GM13976 (cell line): Measurements from ENCODE around the gene MAIP1.

Experiments used
- DNase-seq: peaks from one replicate; pipeline ENCODE4 v3.0.0; 2012; ENCODE audit warnings: low spot score
- in situ Hi-C: fragments of 300-500 bp; cut with MboI; formaldehyde crosslinking; loops from one replicate; pipeline ENCODE4 v1.12.0; 2022; ENCODE audit warnings: low sequenced_read_pairs, mixed read lengths, inconsistent platforms; ENCODE audit not compliant: unreplicated experiment
- TF ChIP-seq, protein P1 (sequence below): IDR thresholded peaks from 2 replicates; pipeline ENCODE4 v1.5.1; 2012; ENCODE audit warnings: borderline replicate concordance, mild to moderate bottlenecking; ENCODE audit not compliant: insufficient read depth; ENCODE audit errors: extremely low read depth, missing control alignments, control extremely low read depth

The MAIP1 gene

GRCh38 chr2:199975273-199975895, 20.0 kb downstream of the MAIP1 start:
- DNase-seq, result no peak
- in situ Hi-C loops, result no loop called here
- TF ChIP-seq, protein P1, sequence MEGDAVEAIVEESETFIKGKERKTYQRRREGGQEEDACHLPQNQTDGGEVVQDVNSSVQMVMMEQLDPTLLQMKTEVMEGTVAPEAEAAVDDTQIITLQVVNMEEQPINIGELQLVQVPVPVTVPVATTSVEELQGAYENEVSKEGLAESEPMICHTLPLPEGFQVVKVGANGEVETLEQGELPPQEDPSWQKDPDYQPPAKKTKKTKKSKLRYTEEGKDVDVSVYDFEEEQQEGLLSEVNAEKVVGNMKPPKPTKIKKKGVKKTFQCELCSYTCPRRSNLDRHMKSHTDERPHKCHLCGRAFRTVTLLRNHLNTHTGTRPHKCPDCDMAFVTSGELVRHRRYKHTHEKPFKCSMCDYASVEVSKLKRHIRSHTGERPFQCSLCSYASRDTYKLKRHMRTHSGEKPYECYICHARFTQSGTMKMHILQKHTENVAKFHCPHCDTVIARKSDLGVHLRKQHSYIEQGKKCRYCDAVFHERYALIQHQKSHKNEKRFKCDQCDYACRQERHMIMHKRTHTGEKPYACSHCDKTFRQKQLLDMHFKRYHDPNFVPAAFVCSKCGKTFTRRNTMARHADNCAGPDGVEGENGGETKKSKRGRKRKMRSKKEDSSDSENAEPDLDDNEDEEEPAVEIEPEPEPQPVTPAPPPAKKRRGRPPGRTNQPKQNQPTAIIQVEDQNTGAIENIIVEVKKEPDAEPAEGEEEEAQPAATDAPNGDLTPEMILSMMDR, result no peak

GRCh38 chr2:199977984-199978415, 22.6 kb downstream of the MAIP1 start:
- in situ Hi-C loops, result no loop called here
- no peak for DNase-seq
- TF ChIP-seq, protein P1, result no peak

DNA sequence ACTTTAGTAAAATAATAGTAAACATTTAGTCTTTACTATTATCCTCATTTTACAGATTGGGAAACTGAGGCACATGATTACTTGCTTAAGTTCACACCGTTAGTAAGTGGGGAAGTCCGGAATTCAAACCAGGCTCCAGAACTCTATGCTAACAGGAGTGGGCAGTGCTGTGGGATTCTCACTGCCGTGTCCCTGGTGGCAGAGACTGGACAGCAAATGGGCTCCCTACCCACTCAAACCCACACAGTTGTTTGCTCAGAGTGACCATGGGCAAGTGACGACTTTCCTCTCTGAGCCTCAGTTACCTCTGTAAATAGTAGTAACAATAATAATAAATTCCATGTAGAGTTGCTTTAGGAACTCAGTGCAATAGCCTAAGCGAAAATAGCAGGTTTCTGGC, 24.0 kb downstream of the MAIP1 start:
- TF ChIP-seq, protein P1, result no peak
- no peak for DNase-seq
- in situ Hi-C loops, result no loop called here

DNA sequence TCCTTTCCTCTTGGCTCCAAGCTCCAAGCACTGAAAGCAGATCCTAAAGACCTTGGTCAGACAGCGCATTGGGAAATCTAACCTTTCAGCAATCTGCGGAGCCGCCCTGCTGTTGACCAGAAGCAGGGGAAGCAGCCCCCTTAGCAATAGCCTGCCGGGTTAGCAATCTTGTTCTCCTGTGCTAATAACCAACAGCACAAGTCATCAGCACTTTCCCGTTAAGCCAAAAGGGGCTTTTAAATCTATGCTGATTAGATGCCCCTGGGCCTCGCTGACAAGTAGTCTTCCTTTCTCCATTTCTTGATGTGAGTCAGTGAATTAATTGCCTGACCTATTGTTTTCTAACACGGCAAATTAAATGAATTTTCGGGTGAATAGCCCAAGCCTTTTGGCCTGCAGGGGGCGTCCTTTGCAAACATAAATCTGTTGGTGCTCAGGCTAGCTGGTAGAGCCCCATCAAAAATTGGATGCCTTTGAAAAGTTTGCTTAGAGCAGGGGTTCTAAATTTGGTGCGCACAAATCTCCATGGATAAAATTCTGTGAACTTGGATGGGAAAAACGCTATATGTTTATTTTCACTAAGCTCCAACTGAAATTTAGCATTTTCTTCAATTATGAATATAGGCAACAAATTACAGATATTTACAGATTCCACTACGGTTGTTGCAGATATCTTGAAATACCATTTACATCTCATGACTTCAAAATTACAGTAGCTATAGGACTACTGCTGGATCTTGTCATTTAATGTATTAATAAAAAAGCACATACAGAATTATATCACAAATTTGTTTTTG, 24.6 kb downstream of the MAIP1 start:
- DNase-seq, result peak; percentile 37
- in situ Hi-C loops, result loop anchor here (10.0 kb wide), 1 partner anchor 725 kb away; no protein-coding TSS in a partner anchor
- TF ChIP-seq, protein P1, result peak; percentile 76

GRCh38 chr2:199982126-199982843, 26.9 kb downstream of the MAIP1 start:
- in situ Hi-C loops, result loop anchor here (10.0 kb wide), 1 partner anchor 723 kb away; no protein-coding TSS in a partner anchor
- TF ChIP-seq, protein P1, result no peak
- no peak for DNase-seq

- in situ Hi-C loops, result loop anchor here (10.0 kb wide), 1 partner anchor 721 kb away; no protein-coding TSS in a partner anchor
- no peak for DNase-seq
- TF ChIP-seq, protein P1, result no peak
Measured at GRCh38 chr2:199983534-199983933, 28.2 kb downstream of the MAIP1 start.
